ENCODE results near the gene GARIN3.

DNA sequence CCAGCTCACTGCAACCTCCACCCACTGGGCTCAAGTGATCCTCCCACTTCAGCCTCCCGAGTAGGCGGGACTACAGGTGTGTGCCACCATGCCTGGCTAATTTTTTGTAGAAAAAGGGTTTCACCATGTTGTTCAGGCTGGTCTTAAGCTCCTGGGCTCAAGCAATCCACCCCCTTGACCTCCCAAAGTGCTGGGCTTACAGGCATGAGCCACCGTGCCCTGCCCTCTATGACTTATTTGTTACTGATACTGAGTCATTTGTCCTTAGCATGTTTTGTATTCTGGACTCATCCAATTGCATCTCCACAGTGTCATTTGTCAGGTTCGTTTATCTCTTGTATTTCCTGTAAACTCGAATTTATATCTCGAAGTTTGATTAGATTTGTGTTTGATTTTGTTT lies 11.9 kb upstream of the GARIN3 start:
- TF ChIP-seq POLR2A (IDR thresholded peaks at IDR 0.05; ENCODE audit: extremely low read depth, insufficient read length) (no peak), CTCF (IDR thresholded peaks at IDR 0.05; ENCODE audit: low read depth, low read length) (no peak), MYC (IDR thresholded peaks at IDR 0.05; ENCODE audit: low read depth, low read length) (no peak)
- TF ChIP-seq, protein P1, sequence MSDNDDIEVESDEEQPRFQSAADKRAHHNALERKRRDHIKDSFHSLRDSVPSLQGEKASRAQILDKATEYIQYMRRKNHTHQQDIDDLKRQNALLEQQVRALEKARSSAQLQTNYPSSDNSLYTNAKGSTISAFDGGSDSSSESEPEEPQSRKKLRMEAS (IDR thresholded peaks at IDR 0.05; ENCODE audit: low read depth, low read length), result no peak

Data from NB4 (cell line).